CD14-positive monocyte (primary cell): ENCODE data around the gene ARHGAP44. TPM values are rescaled to one million over a fixed set of nuclear protein-coding genes. Genes with fewer than 3 reads are reported as not detected.

Source experiments
- DNase-seq, 3 donors: peaks; one replicate each; pipeline ENCODE4 v3.0.0-alpha.2; 2011 to 2022
- H2AFZ ChIP-seq: 2 replicates; pipeline ENCODE4 v1.6.0; 2012; ENCODE audit warnings: mild to moderate bottlenecking, low read depth, low read length, inconsistent platforms; ENCODE audit not compliant: insufficient read depth, poor library complexity, severe bottlenecking
- H3K27ac ChIP-seq, 2 donors: 1 replicate in 1 of 2; 2 replicates in 1 of 2; pipeline ENCODE4 v1.5.1; 2012 to 2013; ENCODE audit warnings: low read length in 2 of 2, control low read depth in 1 of 2, inconsistent platforms in 1 of 2, low read depth in 1 of 2, mild to moderate bottlenecking in 1 of 2
- H3K27me3 ChIP-seq, 2 donors: one replicate each; pipeline versions ENCODE4 v1.6.0 to v1.6.1; 2011 to 2013; ENCODE audit warnings: low read length in 2 of 2; ENCODE audit not compliant: control insufficient read depth in 2 of 2, insufficient read depth in 2 of 2
- H3K36me3 ChIP-seq, 2 donors: replicated peaks in 1 of 2; 1 replicate in 1 of 2; 2 replicates in 1 of 2; pipeline versions ENCODE4 v1.5.1 to v1.6.1; 2012 to 2013; ENCODE audit warnings: low read length in 2 of 2, control low read depth in 1 of 2, inconsistent platforms in 1 of 2, mild to moderate bottlenecking in 1 of 2; ENCODE audit not compliant: insufficient read depth in 2 of 2, control insufficient read depth in 1 of 2
- H3K4me1 ChIP-seq, 2 donors: 1 replicate in 1 of 2; 2 replicates in 1 of 2; pipeline versions ENCODE4 v1.5.1 to v1.6.1; 2012 to 2013; ENCODE audit warnings: low read length in 2 of 2, control low read depth in 1 of 2, inconsistent platforms in 1 of 2, mild to moderate bottlenecking in 1 of 2, moderate library complexity in 1 of 2; ENCODE audit not compliant: insufficient read depth in 2 of 2, control insufficient read depth in 1 of 2
- H3K4me2 ChIP-seq: replicated peaks from 2 replicates; pipeline ENCODE3; 2012; ENCODE audit warnings: low read length, moderate library complexity, mild to moderate bottlenecking; ENCODE audit not compliant: poor library complexity, severe bottlenecking; ENCODE audit errors: extremely low read depth
- H3K4me3 ChIP-seq, 3 experiments: fragments of 200-600 bp in 1 of 3; sonication (generic) in 1 of 3; replicated peaks in 1 of 3; 1 replicate in 2 of 3; 2 replicates in 1 of 3; pipeline ENCODE4 v1.5.1; 2011 to 2013; ENCODE audit warnings: low read length in 3 of 3, mild to moderate bottlenecking in 3 of 3, control low read depth in 2 of 3, low read depth in 2 of 3, inconsistent platforms in 1 of 3, moderate library complexity in 1 of 3
- H3K79me2 ChIP-seq: 2 replicates; pipeline ENCODE4 v1.6.0; 2012; ENCODE audit warnings: mild to moderate bottlenecking, control low read depth, inconsistent platforms, low read length, moderate library complexity; ENCODE audit not compliant: insufficient read depth
- H3K9ac ChIP-seq: 2 replicates; pipeline ENCODE4 v1.6.0; 2017; ENCODE audit warnings: low read length, mild to moderate bottlenecking; ENCODE audit not compliant: insufficient read depth, poor library complexity, severe bottlenecking
- H3K9me3 ChIP-seq, 2 donors: replicated peaks in 1 of 2; 1 replicate in 1 of 2; 2 replicates in 1 of 2; pipeline versions ENCODE4 v1.5.1 to v1.6.1; 2012 to 2013; ENCODE audit warnings: low read length in 2 of 2, control low read depth in 1 of 2; ENCODE audit not compliant: control insufficient read depth in 1 of 2, insufficient read depth in 1 of 2
- H4K20me1 ChIP-seq: 2 replicates; pipeline ENCODE4 v1.6.0; 2012; ENCODE audit warnings: mild to moderate bottlenecking, low read length, control low read depth, moderate library complexity; ENCODE audit not compliant: insufficient read depth
- H3K27ac Mint-ChIP-seq, 7 donors: one replicate each; pipeline ENCODE4 v1.8.0; 2020; ENCODE audit warnings: mild to moderate bottlenecking in 7 of 7, mixed read lengths in 7 of 7, moderate library complexity in 6 of 7, inconsistent platforms in 2 of 7
- H3K27me3 Mint-ChIP-seq, 3 donors: one replicate each; pipeline ENCODE4 v1.8.0; 2021 to 2022; ENCODE audit warnings: low read depth in 3 of 3, mild to moderate bottlenecking in 3 of 3, mixed read lengths in 3 of 3, moderate library complexity in 3 of 3, inconsistent platforms in 1 of 3
- H3K36me3 Mint-ChIP-seq, 2 donors: one replicate each; pipeline ENCODE4 v1.8.0; 2020; ENCODE audit warnings: mixed read lengths in 2 of 2, inconsistent platforms in 1 of 2, mild to moderate bottlenecking in 1 of 2
- H3K4me1 Mint-ChIP-seq: one replicate; pipeline ENCODE4 v1.8.0; 2020; ENCODE audit warnings: mild to moderate bottlenecking, mixed read lengths
- H3K4me3 Mint-ChIP-seq, 2 donors: one replicate each; pipeline ENCODE4 v1.8.0; 2020; ENCODE audit warnings: mild to moderate bottlenecking in 2 of 2, mixed read lengths in 2 of 2, moderate library complexity in 1 of 2
- H3K9me3 Mint-ChIP-seq, 7 donors: one replicate each; pipeline ENCODE4 v1.8.0; 2020 to 2022; ENCODE audit warnings: mixed read lengths in 7 of 7, mild to moderate bottlenecking in 6 of 7, moderate library complexity in 6 of 7, inconsistent platforms in 2 of 7
- CTCF ChIP-seq: fragments of 200-600 bp; IDR thresholded peaks from one replicate; pipeline ENCODE4 v1.8.0; 2022; ENCODE audit warnings: antibody characterized with exemption, mild to moderate bottlenecking
- WGBS: methylation state at CpG from one replicate; pipeline ENCODE4 v1.1.5; 2013; ENCODE audit warnings: missing lambda C conversion rate; ENCODE audit not compliant: insufficient coverage; 5-methylcytosine and 5-hydroxymethylcytosine counted together
- intact Hi-C, 2 donors: fragments of 100-400 bp; cut with micrococcal nuclease; formaldehyde crosslinking; loops; one replicate each; pipeline versions ENCODE4 v1.15.0 to v1.15.1; 2023
- polyA plus RNA-seq, 3 donors: library from polyadenylated mRNA; depleted of rRNA in 1 of 3; unstranded in 2 of 3; stranded (reverse) in 1 of 3; fragments of 300-500 nt in 2 of 3; fragments of >200 nt in 1 of 3; fragmentation: Illumina TruSeq in 2 of 3; gene quantifications; 1 replicate in 2 of 3; 2 replicates in 1 of 3; pipeline ENCODE4 v1.2.3, GENCODE V29; 2012 to 2021

Gene ARHGAP44
- polyA plus RNA-seq, 3 donors, result not detected

GRCh38 chr17:12998874-12999273, 209.6 kb downstream of the ARHGAP44 start:
- H3K79me2 ChIP-seq, result peaks cover 4% of the 10 kb centered on the region
- Mint-ChIP-seq H3K27ac (no peak overlapping the region), H3K4me1 (no peaks in the 10 kb centered on the region), H3K9me3 (peaks cover 0 to 3% (median 0%) of the 10 kb centered on the region in 7 donors), H3K36me3 (peaks cover 74% of the 10 kb centered on the region in 2 donors), H3K4me3 (no peak overlapping the region), H3K27me3 (no peaks in the 10 kb centered on the region)
- H4K20me1 ChIP-seq, result peaks cover 6% of the 10 kb centered on the region
- H3K4me3 ChIP-seq, result no peak overlapping the region
- H3K27ac ChIP-seq, result no peak overlapping the region
- no peak overlapping the region for H2AFZ ChIP-seq
- no peak for TF ChIP-seq CTCF
- no peak for DNase-seq
- H3K27me3 ChIP-seq, result no peaks in the 10 kb centered on the region
- H3K4me1 ChIP-seq, result no peaks in the 10 kb centered on the region
- WGBS, result 100% methylated on average over 5 of the region's 5 CpGs
- H3K36me3 ChIP-seq, result peaks cover 97 to 98% of the 10 kb centered on the region in 2 donors
- H3K4me2 ChIP-seq, result no peak overlapping the region
- intact Hi-C loops, result no loop called here
- no peak overlapping the region for H3K9ac ChIP-seq
- H3K9me3 ChIP-seq, result no peaks in the 10 kb centered on the region

- H3K27me3 ChIP-seq, result no peaks in the 10 kb centered on the region
- H3K4me2 ChIP-seq, result no peak overlapping the region
- Mint-ChIP-seq H3K27me3 (no peaks in the 10 kb centered on the region), H3K9me3 (peaks cover 0 to 3% (median 0%) of the 10 kb centered on the region in 7 donors), H3K27ac (no peak overlapping the region), H3K36me3 (peaks cover 57 to 74% of the 10 kb centered on the region in 2 donors), H3K4me1 (no peaks in the 10 kb centered on the region), H3K4me3 (no peak overlapping the region)
- peaks cover 6% of the 10 kb centered on the region for H4K20me1 ChIP-seq
- H3K9ac ChIP-seq, result no peak overlapping the region
- no peaks in the 10 kb centered on the region for H3K4me1 ChIP-seq
- 99% methylated on average over 8 of the region's 8 CpGs for WGBS
- no peak for DNase-seq
- peaks cover 4% of the 10 kb centered on the region for H3K79me2 ChIP-seq
- TF ChIP-seq CTCF, result no peak
- no peak overlapping the region for H3K4me3 ChIP-seq
- H3K9me3 ChIP-seq, result no peaks in the 10 kb centered on the region
- H3K36me3 ChIP-seq, result peaks cover 94 to 98% of the 10 kb centered on the region in 2 donors
- no peak overlapping the region for H3K27ac ChIP-seq
- no peak overlapping the region for H2AFZ ChIP-seq
- intact Hi-C loops, result no loop called here
Measured at GRCh38 chr17:13000561-13000960, 211.3 kb downstream of the ARHGAP44 start.
